ENCODE results near the gene SMARCAL1. TPM values are rescaled to one million over a fixed set of nuclear protein-coding genes. Genes with fewer than 3 reads are reported as not detected.

The SMARCAL1 gene
- total and polyA plus RNA-seq, 2 of the 13 experiments (the other 11 are each of a cell fraction or from before 2014, with no cell fraction given) = 12.7 to 21.3 TPM

DNA sequence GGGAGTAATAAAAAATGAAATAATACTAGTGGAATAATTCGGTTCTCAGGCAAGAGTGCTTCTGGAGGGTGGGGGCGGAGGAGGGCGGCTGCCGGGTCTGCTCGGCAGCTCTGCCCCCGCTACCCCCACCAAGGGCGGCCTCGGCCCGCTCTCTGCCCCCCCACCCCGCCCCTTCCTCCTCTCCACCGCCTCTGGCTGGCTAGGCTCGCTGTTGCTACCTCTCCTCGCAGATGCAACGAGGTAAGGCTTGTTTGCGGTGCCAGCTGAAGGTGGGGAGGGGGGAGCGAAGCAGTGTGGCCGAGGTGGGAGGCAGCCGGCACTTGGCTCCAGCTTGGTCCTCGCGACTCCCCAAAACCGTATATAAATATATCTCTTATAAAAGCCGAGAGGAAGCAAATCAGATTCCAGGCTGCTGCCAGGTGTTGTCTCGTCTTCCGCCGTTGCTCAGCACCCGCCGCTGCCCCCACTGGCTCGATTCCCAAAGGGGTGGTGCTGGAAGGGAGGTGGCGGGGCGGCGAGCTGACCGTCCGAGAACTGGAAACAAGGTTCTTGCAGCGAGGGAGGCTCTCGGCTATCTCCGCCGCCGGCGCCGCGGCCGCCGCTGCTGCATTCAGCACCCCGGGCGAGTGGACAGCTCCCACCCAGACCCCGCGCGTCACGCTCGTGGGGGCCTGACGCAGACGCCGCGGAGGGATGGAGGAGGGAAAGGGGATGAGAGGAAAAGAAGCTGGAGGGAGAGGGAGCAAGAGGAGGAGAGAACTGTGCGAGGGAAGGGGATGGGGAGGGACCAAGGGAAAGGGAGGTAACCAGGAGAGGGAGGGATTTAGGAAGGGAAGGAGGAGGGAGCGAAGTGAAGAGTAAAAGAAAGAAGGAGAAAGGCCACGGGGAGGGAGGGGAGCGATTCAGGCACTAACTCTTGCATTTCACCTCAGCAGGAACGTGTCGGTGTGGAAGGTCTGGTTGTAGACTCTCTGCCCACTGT is 40.3 kb upstream of the SMARCAL1 start, which contains the start of gene MARCHF4 (continued):
- TF ChIP-seq STAT5B (CRISPR knock-in tag; IDR thresholded peaks at IDR 0.05) (peak; percentile 89; the same call in 1 of the 2 replicates), ZSCAN12 (CRISPR knock-in tag; IDR thresholded peaks at IDR 0.05) (peak; percentile 89; the same call in 1 of the 2 replicates), U2AF1 (optimal IDR thresholded peaks at IDR 0.05; ENCODE audit: low read depth, low read length) (no peak), ZNF749 (CRISPR knock-in tag; IDR thresholded peaks at IDR 0.05; ENCODE audit: borderline replicate concordance) (peak; percentile 86; the same call in 1 of the 2 replicates), ZNF616 (CRISPR knock-in tag; IDR thresholded peaks at IDR 0.05; ENCODE audit: low read depth) (peak; percentile 88; the same call in 1 of the 2 replicates)
- TF ChIP-seq, protein P1, sequence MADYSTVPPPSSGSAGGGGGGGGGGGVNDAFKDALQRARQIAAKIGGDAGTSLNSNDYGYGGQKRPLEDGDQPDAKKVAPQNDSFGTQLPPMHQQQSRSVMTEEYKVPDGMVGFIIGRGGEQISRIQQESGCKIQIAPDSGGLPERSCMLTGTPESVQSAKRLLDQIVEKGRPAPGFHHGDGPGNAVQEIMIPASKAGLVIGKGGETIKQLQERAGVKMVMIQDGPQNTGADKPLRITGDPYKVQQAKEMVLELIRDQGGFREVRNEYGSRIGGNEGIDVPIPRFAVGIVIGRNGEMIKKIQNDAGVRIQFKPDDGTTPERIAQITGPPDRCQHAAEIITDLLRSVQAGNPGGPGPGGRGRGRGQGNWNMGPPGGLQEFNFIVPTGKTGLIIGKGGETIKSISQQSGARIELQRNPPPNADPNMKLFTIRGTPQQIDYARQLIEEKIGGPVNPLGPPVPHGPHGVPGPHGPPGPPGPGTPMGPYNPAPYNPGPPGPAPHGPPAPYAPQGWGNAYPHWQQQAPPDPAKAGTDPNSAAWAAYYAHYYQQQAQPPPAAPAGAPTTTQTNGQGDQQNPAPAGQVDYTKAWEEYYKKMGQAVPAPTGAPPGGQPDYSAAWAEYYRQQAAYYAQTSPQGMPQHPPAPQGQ (CRISPR knock-in tag; IDR thresholded peaks at IDR 0.05; ENCODE audit: borderline replicate concordance) = no peak
- TF ChIP-seq, protein P2, sequence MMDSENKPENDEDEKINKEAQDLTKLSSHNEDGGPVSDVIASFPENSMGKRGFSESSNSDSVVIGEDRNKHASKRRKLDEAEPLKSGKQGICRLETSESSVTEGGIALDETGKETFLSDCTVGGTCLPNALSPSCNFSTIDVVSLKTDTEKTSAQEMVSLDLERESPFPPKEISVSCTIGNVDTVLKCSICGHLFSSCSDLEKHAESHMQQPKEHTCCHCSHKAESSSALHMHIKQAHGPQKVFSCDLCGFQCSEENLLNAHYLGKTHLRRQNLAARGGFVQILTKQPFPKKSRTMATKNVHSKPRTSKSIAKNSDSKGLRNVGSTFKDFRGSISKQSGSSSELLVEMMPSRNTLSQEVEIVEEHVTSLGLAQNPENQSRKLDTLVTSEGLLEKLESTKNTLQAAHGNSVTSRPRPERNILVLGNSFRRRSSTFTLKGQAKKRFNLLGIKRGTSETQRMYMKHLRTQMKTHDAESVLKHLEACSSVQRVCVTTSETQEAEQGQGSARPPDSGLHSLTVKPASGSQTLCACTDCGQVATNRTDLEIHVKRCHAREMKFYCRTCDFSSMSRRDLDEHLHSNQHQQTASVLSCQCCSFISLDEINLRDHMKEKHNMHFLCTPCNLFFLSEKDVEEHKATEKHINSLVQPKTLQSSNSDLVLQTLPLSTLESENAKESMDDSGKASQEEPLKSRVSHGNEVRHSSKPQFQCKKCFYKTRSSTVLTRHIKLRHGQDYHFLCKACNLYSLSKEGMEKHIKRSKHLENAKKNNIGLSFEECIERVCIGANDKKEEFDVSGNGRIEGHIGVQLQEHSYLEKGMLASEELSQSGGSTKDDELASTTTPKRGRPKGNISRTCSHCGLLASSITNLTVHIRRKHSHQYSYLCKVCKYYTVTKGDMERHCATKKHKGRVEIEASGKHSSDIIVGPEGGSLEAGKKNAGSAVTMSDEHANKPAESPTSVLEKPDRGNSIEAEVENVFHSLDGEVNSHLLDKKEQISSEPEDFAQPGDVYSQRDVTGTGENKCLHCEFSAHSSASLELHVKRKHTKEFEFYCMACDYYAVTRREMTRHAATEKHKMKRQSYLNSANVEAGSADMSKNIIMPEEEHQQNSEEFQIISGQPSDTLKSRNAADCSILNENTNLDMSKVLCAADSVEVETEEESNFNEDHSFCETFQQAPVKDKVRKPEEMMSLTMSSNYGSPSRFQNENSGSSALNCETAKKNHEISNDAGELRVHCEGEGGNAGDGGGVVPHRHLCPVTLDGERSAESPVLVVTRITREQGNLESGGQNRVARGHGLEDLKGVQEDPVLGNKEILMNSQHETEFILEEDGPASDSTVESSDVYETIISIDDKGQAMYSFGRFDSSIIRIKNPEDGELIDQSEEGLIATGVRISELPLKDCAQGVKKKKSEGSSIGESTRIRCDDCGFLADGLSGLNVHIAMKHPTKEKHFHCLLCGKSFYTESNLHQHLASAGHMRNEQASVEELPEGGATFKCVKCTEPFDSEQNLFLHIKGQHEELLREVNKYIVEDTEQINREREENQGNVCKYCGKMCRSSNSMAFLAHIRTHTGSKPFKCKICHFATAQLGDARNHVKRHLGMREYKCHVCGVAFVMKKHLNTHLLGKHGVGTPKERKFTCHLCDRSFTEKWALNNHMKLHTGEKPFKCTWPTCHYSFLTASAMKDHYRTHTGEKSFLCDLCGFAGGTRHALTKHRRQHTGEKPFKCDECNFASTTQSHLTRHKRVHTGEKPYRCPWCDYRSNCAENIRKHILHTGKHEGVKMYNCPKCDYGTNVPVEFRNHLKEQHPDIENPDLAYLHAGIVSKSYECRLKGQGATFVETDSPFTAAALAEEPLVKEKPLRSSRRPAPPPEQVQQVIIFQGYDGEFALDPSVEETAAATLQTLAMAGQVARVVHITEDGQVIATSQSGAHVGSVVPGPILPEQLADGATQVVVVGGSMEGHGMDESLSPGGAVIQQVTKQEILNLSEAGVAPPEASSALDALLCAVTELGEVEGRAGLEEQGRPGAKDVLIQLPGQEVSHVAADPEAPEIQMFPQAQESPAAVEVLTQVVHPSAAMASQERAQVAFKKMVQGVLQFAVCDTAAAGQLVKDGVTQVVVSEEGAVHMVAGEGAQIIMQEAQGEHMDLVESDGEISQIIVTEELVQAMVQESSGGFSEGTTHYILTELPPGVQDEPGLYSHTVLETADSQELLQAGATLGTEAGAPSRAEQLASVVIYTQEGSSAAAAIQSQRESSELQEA (CRISPR knock-in tag; IDR thresholded peaks at IDR 0.05; ENCODE audit: not compliant biosample characterization) = peak; percentile 84
- TF ChIP-seq, protein P3, sequence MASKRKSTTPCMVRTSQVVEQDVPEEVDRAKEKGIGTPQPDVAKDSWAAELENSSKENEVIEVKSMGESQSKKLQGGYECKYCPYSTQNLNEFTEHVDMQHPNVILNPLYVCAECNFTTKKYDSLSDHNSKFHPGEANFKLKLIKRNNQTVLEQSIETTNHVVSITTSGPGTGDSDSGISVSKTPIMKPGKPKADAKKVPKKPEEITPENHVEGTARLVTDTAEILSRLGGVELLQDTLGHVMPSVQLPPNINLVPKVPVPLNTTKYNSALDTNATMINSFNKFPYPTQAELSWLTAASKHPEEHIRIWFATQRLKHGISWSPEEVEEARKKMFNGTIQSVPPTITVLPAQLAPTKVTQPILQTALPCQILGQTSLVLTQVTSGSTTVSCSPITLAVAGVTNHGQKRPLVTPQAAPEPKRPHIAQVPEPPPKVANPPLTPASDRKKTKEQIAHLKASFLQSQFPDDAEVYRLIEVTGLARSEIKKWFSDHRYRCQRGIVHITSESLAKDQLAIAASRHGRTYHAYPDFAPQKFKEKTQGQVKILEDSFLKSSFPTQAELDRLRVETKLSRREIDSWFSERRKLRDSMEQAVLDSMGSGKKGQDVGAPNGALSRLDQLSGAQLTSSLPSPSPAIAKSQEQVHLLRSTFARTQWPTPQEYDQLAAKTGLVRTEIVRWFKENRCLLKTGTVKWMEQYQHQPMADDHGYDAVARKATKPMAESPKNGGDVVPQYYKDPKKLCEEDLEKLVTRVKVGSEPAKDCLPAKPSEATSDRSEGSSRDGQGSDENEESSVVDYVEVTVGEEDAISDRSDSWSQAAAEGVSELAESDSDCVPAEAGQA (IDR thresholded peaks at IDR 0.05; ENCODE audit: low read depth) = no peak
- TF ChIP-seq, protein P3 (CRISPR knock-in tag; IDR thresholded peaks at IDR 0.05; ENCODE audit: borderline replicate concordance) = 0 out of 2 replicates have a peak, but pooled peaks have one; percentile 55
